Hematopoietic multipotent progenitor cell treated with erythropoietin and hydrocortisone succinate and interleukin-3 and kit ligand, for 17 days (in vitro differentiated cells): ENCODE data around the gene SMAD6.
"Not testable (repeated sequence)": the region's sequence is repeated elsewhere in the genome, so short reads cannot be mapped to it uniquely, and the experiment has no call there.

ENCODE experiments used
- DNase-seq: peaks from one replicate; pipeline ENCODE4 v3.0.0-alpha.2; 2015; ENCODE audit warnings: low spot score

The SMAD6 gene

DNA sequence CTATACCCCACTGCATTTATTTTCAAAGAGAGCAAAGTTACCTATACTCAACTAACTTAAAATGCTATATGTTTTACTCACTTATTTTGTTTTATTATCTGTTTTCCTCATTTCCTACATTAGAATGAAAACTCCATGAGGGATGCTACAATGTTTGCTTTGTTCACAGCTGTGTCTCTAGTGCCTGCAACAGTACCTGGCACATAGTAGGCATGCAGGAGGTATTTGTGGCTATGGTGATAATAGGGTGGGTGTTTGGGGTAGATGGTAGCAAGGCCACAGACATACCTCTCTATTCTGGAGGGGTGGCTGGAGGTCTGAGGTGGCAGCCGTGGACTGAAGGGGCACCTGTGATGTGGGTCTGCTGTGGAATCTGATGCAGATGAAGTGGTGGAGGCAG is 24.7 kb upstream of the SMAD6 start:
- DNase-seq = no peak

DNA sequence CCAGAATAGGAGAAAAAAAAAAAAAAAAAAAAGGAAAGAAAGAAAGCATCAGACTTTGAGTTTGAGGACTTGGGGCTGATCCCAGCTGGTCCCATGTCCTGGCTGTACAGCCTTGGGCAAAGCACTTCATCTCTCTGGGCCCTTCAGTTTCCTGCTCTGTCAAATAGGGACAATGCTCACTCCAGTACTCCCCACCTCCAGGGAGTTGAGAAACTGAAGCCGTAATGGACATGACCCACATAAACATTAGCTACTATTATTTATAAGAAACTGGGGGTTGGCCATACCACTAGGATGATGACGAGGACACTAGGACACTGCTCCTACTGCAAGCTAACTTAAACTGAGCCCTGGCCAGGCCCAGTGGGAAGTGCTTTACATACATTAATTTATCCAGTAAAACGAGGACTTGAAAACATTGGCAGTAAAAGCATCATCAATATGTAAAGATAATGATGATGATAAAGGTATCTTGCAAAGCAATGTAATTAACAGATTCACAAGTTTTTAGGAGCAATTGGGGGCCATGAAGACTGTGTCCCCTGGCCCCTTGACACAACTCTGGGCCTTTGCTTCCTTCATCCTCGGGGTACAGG is 22.9 kb upstream of the SMAD6 start:
- DNase-seq = peak; percentile 16

DNA sequence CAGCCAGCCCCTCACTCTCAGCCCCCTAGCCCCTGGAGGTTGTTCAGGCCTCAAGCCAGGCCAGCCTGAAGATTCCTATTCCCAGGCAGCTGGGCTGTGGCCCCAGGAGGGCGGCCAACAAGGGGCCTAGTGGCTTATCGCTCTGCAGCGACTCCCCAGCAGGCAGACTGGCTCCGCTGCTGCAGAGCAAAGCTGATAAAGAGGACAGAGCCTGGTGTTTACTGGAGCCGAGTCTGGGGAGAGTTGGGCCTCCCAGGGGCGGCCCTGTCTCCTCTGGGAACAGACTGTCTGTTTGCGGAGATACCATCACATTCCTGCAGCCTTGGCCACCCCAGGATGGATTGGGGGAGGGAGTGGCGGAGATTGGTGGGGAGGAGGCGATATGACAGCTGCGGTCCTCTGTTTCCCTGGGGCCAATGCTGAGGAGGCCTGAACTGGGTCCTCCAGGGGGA is 22.4 kb upstream of the SMAD6 start:
- peak; percentile 64 for DNase-seq

GRCh38 chr15:66680502-66680901 is 21.5 kb upstream of the SMAD6 start:
- DNase-seq = no peak

GRCh38 chr15:66681395-66681794 is 20.6 kb upstream of the SMAD6 start:
- no peak for DNase-seq

DNA sequence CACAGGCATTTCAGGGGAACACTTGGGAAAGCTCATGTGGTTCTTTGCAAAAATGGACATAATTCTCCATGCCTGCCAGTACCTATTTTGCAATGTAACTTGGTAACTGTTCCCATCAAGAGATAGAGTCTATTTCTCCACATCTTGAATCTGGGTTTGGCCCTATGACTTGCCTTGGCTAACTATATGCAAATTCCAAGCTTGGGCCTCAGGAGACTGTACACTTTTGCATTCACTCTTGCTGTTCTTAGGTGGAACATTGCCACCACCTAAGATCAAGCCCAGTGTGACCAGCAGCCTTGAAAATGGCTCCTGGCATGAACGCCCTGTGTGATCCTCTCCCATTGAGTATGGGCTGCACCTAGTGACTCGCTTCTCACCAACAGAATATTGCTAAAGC is 19.8 kb upstream of the SMAD6 start:
- no peak for DNase-seq

DNA sequence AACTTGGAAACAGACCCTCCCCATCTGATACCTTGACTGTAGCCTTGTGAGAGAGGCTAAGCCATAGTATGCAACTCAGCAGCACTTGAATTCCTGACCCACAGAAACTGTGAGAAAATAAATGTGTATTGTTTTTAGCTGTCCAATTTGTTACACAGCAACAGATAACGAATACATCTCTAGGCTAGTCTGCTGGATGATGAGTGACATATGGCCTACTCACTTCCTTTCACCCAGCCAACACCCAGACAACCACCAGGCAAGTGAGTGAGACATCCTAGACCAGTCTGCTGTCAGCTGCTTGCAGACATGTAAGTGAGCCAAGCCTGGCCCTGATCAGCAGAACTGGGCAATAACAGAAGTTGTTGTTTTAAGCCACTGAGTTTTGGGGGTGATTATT is 19.2 kb upstream of the SMAD6 start:
- no peak for DNase-seq

DNA sequence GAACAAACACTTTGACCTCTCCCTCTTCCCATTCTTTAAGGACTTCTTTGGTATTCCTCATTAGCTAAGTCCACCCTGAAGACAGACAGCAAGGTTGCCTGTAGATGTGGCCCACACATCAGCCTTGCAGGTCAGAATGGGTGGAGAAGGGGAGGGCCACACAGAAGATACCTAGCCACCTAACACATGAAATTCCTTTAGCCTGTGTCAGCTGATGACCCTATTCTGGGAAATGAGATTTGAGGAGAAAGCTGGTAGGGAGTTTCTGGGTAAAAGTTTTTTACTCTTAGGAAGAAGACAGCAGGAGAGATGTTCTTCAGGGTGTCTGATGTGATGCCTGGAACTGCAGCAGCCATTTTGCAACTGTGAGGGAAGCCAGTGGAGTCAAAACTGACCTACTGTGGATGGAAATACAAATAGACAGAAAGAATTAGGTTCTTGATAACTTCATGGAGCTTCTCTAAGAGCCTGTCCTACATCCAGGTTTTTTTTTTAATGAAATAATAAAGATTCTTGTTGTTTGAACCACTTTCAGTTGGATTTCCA is 17.8 kb upstream of the SMAD6 start:
- no peak for DNase-seq

GRCh38 chr15:66685638-66686150 is 16.3 kb upstream of the SMAD6 start:
- no peak for DNase-seq

DNA sequence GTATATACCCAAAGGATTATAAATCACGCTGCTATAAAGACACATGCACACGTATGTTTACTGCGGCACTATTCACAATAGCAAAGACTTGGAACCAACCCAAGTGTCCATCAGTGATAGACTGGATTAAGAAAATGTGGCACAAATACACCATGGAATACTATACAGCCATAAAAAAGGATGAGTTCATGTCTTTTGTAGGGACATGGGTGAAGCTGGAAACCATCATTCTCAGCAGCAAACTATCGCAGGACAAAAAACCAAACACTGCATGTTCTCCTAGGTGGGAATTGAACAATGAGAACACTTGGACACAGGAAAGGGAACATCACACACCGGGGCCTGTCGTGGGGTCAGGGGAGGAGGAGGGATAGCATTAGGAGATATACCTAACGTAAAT is 11.1 kb upstream of the SMAD6 start:
- not testable (repeated sequence) for DNase-seq

- no peak for DNase-seq
Measured at GRCh38 chr15:66691727-66692126, 10.3 kb upstream of the SMAD6 start.

GRCh38 chr15:66692391-66692790 is 9.6 kb upstream of the SMAD6 start:
- DNase-seq = no peak

- DNase-seq = no peak
Measured at GRCh38 chr15:66692808-66693596, 9.0 kb upstream of the SMAD6 start.

DNA sequence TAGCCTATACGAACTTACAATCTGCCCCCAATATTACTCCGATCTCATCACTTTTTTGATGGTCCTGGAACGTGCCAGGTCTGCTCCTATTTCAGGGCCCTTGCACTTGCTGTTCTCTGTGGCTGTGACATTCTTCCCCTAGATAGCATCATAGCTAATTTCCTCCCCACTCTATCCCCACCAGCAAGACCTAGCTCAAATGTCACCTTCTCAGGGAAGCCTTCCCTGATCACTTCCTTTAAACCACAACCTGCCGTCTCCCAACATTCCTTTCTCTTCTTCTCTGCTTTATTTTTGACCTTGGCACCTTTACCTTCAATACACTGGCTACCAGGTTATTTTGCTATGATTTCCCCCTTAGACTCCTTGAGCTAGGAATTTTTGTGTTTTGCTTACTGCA is 5.3 kb upstream of the SMAD6 start:
- no peak for DNase-seq

GRCh38 chr15:66698318-66698961 is 3.6 kb upstream of the SMAD6 start:
- DNase-seq = peak; percentile 48

DNA sequence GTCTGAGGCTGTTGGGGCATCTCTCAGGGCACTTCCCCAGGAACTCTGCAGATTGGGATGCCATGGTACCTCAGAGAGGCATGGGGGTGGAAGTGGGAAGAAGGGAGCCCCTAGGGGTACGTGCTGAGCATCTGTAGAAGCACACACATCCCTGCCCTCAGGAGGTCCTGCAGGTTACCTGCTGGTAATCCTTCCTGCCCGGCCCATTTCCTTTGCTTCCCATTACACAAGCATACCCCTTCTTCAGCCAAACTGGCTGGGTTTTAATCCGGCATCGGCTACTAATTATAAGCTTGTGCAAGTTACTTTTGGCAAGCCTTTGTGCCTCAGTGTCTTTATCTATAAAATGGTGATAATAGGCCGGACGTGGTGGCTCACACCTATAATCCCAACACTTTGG is 3.1 kb upstream of the SMAD6 start:
- DNase-seq = no peak

DNA sequence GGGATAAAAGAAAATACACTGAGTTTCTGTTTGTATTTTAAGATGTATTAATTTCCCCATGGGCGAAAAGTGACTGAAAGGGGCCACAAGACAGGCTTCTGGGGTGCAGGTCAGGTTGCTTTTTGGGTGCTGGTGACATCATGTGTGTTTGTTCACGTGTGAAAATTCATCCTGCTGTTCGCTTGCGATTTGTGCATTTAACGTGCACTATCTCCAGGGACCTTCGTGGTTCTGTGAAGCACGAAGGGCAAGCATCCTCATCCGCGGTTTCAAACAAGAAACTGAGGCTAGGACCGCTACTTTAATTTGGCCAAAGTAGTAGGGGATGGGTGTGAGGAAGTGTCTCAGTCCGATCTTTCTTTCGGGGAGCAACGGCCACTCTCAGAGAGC is 1.6 kb upstream of the SMAD6 start:
- no peak for DNase-seq

GRCh38 chr15:66700802-66701421 is 1.1 kb upstream of the SMAD6 start:
- DNase-seq = peak; percentile 74

DNA sequence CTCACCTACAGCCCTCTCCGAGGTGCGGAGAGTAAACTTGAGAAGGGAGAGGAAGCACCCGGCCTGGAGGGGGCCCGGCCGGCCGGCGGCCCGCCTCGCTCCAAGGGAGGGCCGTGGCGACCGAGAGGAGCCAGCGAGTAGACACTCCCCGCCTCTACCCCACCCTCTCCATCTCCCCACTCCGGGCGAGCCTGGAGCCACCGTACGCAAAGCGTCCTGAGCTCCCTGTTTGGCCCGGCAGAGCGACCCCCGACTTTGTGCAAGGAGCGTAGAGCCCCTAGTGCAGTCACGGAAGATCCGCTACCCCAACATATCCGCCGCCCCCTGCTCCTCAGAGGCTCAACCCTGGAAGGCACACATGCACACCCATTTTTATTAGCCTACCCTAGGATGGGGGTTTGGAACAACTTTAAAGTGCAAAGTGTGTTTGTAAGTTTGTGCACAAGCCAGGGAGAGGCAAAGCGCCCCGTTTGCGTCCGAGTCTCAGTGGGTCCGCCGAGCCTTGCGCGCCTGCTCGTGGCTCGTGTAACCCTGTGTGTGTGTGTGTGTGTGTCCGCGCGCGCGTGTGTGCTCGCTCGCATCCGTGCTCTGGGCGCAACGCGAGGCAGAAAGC is 508 bp upstream of the SMAD6 start:
- DNase-seq = no peak

DNA sequence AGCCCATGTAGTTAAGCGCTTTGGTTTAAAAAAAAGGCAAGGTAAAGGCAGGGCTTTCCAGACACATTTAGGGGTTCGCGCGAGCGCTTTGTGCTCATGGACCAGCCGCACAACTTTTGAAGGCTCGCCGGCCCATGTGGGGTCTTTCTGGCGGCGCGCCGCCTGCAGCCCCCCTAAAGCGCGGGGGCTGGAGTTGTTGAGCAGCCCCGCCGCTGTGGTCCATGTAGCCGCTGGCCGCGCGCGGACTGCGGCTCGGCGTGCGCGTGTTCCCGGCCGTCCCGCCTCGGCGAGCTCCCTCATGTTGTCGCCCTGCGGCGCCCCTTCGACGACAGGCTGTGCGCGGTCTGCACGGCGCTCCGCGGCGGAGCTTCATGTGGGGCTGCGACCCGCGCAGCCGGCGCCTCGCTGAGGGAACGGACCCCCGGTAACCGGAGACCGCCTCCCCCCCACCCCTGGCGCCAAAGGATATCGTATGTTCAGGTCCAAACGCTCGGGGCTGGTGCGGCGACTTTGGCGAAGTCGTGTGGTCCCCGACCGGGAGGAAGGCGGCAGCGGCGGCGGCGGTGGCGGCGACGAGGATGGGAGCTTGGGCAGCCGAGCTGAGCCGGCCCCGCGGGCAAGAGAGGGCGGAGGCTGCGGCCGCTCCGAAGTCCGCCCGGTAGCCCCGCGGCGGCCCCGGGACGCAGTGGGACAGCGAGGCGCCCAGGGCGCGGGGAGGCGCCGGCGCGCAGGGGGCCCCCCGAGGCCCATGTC is 927 bp downstream of the SMAD6 start:
- no peak for DNase-seq

- no peak for DNase-seq
Measured at GRCh38 chr15:66703540-66703941, 1.5 kb downstream of the SMAD6 start.
